ENCODE measurements around the gene RTRAF. TPM values are rescaled to one million over a fixed set of nuclear protein-coding genes. Genes with fewer than 3 reads are reported as not detected.

The RTRAF gene
- total and polyA plus RNA-seq, 9 of the 15 experiments (the other 6 are each of a cell fraction or from before 2014, with no cell fraction given): 126 to 204 (median 155) TPM

GRCh38 chr14:52048116-52048515 is 58.8 kb downstream of the RTRAF start:
- Histone ChIP-seq H4K20me1 (replicated peaks; ENCODE audit: control insufficient read depth, insufficient read depth, low read length) (no peaks in the 10 kb centered on the region), H3K4me2 (ENCODE audit: insufficient read depth, low read length) (no peak overlapping the region), H3K9me1 (ENCODE audit: control insufficient read depth, insufficient read depth, low read length) (no peaks in the 10 kb centered on the region), H3K4me3 (no peak overlapping the region), H3K27ac (ENCODE audit: extremely low read depth, low read depth, low read length) (no peak overlapping the region), H2AFZ (ENCODE audit: low read depth, low read length) (no peak overlapping the region), H3K9ac (ENCODE audit: insufficient read depth in 1 of 2, low read depth in 2 of 2, low read length in 2 of 2) (no peak overlapping the region), H3K79me2 (ENCODE audit: control insufficient read depth, insufficient read depth, low read length) (no peaks in the 10 kb centered on the region), H3K9me3 (replicated peaks; ENCODE audit: control insufficient read depth, insufficient read depth, low read depth, low read length) (no peaks in the 10 kb centered on the region), H3K27me3 (ENCODE audit: control insufficient read depth in 2 of 2, insufficient read depth in 2 of 2, low read length in 2 of 2) (peaks cover 9 to 15% of the 10 kb centered on the region in 2 experiments; a peak in 4 of 5 replicates), H3K4me1 (replicated peaks in 1 of 2; ENCODE audit: control insufficient read depth in 2 of 2, insufficient read depth in 2 of 2, low read length in 2 of 2) (no peaks in the 10 kb centered on the region), H3K36me3 (ENCODE audit: control insufficient read depth, insufficient read depth, low read length) (no peaks in the 10 kb centered on the region)
- intact Hi-C loops (cut with micrococcal nuclease) (no loop called here), in situ Hi-C loops (cut with MboI) (no loop called here)
- FAIRE-seq: no peak
- POLR2A ChIA-PET: interaction anchor here (0.6 kb wide), 1 partner anchor 712 kb away, joined by 3 read pairs; no protein-coding TSS in a partner anchor
- no peak for DNase-seq (ENCODE audit: extremely low read depth in 1 of 4, low spot score in 3 of 4)
- CTCF ChIA-PET (ENCODE audit: low intra/inter-chr PET ratio): no interaction called here
- BruUV-seq (replicated peaks): no TSS peak
- no peak for TF ChIP-seq ZNF778 (CRISPR knock-in tag; IDR thresholded peaks at IDR 0.05)
- TF ChIP-seq ZBTB34 (CRISPR knock-in tag; IDR thresholded peaks at IDR 0.05): no peak
- no peak for TF ChIP-seq LEF1 (IDR thresholded peaks at IDR 0.05)
- no peak for TF ChIP-seq TCFL5 (CRISPR knock-in tag; conservative IDR thresholded peaks at IDR 0.05)
- no peak for TF ChIP-seq TSHZ1 (CRISPR knock-in tag; IDR thresholded peaks at IDR 0.05)
- no peak for TF ChIP-seq ZNF583 (CRISPR knock-in tag; IDR thresholded peaks at IDR 0.05)
- no peak for TF ChIP-seq MBD2 (IDR thresholded peaks at IDR 0.05; ENCODE audit: borderline replicate concordance, low read depth)
- TF ChIP-seq MYBL2 (IDR thresholded peaks at IDR 0.05; ENCODE audit: low read depth): no peak
- TF ChIP-seq MYBL2 (CRISPR knock-in tag; IDR thresholded peaks at IDR 0.05; ENCODE audit: borderline replicate concordance): no peak
- no peak for TF ChIP-seq ERF (CRISPR knock-in tag; IDR thresholded peaks at IDR 0.05)
- ATAC-seq: no peak
- 0% methylated on average over 9 of the region's 10 CpGs for WGBS (ENCODE audit: insufficient coverage, low coverage, missing lambda C conversion rate)

Measured in K562 (cell line).